CD4-positive, alpha-beta T cell treated with Interleukin-1 beta for 1 hour (primary cell): ENCODE data around the gene ETNK2.
A peak's percentile ranks its signal among the peaks of the same experiment; 100 is the strongest.

ENCODE experiments used
- DNase-seq, 2 donors: peaks; one replicate each; pipeline ENCODE4 v3.0.0-alpha.2; 2020 to 2022

ETNK2 gene

DNA sequence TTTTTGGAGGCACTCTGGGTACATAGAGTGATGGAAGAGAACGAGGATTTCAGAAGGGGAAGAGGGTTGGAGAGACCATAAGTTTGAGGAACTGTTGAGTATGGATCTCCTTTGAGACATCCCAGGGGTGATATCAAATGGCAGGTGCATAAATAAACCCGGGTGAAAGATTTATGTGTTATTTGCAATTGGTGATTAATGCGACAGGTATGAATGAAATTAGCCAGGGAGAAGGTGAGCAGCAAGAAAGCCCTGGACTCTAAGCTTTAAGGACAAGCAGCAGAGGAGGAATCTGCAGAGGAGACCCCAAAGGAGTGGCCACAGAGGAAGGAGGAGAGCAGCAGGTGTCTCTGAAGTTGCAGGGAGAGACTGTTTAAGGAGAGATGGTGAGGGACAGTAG, 23.1 kb upstream of the ETNK2 start:
- DNase-seq, result no peak

DNA sequence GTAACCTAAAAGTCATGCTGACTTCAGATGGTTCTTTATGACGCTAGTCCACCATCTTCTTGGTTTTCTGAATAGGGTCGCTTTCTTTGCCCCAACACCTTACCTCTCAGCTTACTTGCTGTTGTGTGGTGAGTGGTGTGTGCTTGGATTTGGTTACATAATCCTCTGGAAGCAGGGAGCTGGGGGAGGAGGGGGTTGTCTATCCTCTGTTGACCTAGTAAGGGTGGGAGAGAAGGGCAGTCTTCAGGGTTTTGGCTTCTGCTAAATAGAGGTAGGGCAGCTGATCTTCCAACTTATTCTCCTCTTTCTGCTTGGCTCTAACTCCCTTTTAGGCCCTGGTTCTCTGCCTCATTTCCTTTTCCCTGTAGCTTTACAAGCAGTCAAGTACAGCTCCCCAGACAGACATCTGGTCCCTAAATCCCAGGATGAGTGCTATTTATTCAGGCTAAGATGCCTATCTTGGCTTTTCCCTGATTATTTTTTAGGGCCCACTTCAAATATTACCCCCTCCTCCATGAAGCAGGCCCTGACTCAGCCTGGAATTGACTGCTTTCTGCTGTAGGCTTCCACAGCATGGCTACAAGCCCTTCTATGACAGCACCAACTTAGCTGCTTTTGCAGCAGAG, 20.7 kb upstream of the ETNK2 start:
- DNase-seq, result no peak

- no peak for DNase-seq
These were observed 19.9 kb upstream of the ETNK2 start for GRCh38 chr1:204171751-204172178.

GRCh38 chr1:204170494-204171155, 18.8 kb upstream of the ETNK2 start:
- no peak for DNase-seq

DNA sequence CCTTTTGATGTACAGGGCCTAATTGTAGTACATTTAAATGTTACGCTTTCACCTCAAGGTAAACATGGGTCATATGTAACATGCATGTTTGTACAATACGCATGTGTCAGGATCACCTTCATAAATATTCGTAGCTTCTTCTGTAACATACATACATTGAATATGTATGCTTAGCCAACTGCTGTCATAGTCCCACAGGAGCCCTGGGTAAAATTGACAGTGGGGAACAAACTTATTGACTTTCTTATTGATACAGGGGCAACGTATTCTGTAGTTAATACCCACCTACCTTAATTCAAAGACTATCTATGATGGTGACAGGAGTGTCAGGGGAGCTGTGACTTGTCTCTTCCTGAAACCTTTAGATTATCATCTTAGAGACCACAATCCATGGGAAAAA, 18.0 kb upstream of the ETNK2 start:
- no peak for DNase-seq

- DNase-seq, result no peak
These were observed 15.9 kb upstream of the ETNK2 start for GRCh38 chr1:204167730-204168129.

DNA sequence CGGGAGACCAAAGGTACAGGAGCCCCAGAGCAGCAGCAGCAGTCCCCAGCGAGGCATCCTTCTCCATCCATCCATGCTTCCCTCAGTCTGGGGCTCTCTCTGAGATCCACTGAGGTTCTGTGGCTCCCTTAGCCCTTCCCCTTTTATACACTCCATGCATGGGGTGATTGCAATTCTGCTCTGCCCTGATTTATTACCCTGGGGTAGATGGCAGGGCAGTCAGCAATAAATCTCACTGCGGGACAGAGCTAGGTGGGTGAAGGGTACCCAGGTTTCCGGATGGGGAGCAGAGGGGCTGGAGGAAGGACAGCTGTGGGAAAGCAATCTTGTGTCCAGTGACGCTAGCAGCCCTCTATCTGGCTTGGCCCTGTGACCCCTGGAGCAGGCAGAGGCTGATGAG, 14.4 kb upstream of the ETNK2 start, which contains the start of gene REN:
TSS of gene REN (minus strand) at position 119 of the 400 bp plus-strand sequence. CDS start at position 75, 44 bp downstream.
- no peak for DNase-seq

GRCh38 chr1:204162494-204163074, 10.7 kb upstream of the ETNK2 start:
- peak; percentile 75 to 76 for DNase-seq

GRCh38 chr1:204161609-204162493, 10.0 kb upstream of the ETNK2 start:
- DNase-seq, result no peak

- no peak for DNase-seq
These were observed 6.1 kb upstream of the ETNK2 start for GRCh38 chr1:204157962-204158361.

DNA sequence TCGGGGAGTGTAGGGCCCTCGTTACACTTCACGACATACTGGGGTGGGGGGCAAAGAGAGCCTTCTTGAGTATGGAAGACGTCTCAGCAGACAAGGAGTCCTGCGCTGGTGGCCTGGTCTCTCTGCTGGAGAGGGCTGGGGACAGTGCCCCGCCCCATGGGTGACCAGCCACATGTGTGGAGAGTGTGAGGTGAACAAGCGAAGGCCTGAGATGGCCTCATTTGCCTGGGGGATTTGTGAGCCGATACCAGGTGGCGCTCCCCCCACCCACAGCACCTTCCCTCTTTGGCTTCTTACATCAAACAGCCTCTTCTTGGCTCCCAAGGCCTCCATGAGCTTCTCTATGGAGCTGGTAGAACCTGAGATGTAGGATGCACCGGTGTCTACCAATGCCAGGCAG, 4.0 kb upstream of the ETNK2 start:
- no peak for DNase-seq

DNA sequence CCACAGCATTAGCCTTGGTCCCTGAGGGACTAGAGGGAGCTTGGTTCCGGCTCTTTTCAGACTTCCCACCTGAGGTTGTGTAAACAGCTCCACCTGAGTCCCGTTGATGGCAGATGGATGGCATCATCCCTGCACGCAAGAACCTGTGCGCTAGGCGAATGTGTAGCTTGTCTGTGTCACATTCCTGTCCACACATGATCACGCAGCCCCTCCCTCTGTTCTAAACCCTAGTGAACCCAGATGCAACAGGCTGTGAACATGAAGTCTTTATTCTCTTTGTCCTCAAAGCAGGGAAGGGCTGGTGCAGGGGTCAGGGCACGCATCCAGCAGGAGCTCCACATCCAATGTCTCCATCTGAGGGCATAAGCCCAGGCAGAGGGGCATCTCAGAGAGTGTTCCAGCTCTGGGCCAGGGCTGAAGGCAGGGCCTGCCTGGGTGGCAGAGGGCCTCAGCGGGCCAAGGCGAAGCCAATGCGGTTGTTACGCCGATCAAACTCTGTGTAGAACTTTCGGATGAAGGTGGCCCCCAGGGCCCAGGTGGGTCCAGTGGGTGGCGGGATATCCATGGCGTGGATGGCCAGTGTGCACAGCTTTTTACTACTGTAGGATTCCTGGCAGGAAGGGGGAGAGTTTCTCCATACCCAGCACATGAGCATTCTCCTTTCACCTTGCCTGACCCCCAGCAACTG, 2.9 kb upstream of the ETNK2 start:
- no peak for DNase-seq

DNA sequence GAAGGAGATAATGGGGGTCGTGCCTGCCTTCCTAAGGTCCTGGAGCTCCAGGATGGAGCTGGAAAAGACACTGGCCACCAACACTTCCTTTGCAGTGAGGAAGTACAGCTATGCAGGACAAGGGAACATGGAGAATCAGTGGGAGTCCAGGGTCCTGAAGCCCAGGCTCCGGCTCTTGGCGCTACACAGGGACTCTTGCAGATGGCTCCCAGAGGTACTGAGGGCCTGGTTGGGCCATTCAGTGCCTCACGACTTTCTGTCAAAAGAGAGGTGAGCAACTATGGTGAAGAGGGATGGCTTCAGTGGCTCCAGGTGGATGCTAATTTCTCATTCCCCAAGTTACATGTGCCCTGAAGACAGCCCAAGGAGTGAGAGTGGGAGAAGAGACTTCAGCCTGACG, 1.8 kb upstream of the ETNK2 start:
- DNase-seq, result no peak

DNA sequence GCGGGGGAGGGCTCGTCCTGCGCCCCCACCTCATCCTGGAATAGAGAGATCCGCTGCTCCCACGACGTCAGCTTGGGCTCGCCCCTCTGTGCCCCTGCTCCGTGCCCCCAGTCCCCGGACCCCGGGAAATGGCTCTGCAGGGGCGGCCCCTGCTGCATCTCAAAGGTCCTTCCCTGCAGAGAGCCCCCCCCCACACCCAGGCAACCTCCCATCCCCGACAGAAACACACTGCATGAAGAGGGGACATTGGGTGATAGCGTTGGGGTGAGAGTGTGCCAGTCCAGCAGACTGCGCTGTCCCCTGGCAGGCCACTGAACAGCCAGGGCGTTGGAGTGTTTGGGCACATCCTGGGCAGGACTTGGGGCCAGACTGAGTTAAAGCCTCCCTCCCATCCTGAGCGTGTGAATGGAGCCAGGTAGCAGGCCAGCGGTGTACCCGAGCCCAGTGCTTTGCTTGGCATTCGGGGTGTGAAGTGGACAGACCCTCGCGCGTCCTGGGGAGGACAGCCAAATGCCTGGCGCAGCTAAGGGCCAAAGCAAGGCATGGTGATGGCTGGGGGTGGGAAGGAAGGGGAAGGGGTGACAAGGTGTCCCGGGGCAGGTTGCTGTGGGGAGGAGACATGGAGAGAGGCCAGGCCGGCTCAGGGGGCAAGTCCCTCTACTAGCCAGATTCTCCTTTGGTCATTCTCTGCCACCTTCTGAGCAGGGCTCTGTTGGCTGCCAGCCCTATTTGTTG, 633 bp upstream of the ETNK2 start:
- DNase-seq, result no peak

- DNase-seq, result peak in 1 of 2 donors; percentile 4
These were observed 917 bp downstream of the ETNK2 start for GRCh38 chr1:204150702-204151551.

DNA sequence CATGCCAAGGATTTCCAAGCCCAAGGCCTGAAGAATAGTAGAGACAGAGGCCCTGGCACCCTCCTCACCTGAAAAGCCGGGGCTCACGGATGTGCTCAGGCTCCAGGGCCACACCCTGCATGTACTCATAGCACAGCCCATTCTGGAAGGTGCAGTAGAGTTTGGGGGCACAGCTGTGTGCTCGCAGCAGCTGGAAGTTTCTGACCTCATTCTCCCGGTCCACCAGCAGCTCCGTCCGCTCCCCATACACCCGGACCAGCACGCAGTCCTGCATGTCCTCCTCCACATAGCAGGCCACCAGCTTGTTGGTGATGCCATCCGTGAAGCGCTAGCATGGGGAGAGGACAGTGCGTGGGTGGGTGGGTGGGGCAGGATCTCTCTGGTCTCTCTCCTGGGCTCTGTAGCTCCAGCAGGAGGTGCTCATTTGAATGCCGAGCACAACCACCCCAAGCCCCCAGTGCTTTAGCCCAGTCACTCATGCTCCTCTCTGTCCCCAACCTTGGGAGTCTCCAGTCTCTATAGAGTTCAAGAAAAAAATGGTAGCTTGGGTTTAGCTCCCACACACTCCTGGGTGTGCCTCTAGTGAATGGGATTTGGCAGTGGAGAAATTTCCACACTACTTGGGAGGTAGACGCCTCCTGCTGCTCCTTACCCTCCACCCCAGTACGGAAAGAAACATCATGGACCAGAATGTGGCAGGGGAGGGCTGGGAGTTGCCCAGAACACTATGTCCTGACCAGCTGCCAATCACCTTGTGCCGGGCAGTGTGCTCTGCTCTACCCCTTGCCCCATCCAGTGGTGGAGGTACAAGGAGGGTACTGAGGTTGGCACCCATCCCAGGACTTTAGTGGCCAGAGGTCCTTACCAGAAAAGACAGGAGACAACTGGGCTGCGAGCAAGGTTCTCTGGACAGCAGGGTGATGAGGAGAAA, 1.9 kb downstream of the ETNK2 start:
- no peak for DNase-seq

DNA sequence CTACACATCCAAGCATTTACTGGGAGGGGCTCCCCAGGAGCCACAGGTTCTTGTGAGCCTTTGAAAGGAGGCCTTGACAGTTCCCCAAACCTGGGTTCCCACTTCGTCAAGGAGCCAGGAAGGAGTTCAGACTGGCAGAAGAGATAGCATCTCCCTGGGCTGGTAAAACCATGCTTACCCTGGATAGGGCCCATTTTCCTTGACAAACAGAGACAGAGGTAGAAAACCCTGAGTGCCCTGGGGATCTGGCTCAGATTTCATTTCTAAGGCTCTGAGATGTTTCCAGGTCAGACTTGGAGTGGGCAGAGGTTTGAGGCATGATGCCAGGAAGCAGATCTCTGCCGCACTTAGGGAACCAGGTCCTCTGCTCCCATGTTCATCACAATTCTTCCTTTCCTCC, 2.7 kb downstream of the ETNK2 start:
- DNase-seq, result no peak

DNA sequence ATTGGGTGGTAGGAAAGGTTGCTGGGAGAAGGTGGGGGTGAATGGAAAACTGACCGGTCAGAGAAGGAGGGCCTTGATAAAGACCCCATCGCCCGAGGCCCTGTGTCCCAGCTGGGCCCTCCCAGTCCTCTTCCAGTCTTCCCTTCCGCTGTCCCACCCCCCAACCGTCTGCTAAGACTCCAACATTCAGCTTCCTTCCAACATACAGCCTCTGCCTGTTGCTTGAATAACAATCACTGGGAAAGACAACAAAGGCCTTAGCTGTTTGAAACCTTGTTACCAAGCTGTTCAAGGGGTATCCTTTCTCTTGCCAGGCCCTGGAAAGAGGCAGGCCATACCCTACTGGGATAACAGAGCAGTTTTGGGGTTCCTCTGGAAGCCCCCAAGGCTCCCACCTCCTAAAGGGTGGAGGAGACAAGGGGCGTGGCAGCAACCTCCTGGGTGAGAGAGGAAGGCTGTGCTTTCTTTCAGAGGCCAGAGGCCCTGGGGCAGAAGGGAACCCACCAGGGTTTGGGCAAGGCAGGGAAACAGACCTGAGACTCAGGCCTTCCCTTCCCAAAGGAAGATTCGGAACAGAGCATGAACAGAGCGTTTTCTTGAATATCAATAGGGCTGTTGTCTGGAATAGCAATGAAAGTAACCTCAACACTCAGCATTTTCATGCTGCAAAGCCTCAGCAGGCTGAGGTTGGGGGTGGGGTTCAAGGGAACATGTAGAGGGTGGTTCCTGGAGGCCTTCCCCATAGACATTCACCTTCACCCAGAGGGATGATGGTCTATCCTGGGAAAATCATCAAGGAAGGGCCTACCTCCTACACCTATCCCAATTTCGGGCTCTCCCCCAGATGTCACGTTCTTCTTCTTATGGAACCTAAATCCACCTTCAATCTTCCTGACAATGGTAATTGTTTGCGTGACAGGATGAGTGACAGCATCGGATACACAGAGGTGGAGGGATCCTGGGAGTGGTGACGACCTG, 4.1 kb downstream of the ETNK2 start:
- DNase-seq, result no peak

- DNase-seq, result no peak
These were observed 4.9 kb downstream of the ETNK2 start for GRCh38 chr1:204146965-204147364.
